Left lung (tissue), 10 donors: ENCODE results near the gene FAM171A1. TPM values are rescaled to one million over a fixed set of nuclear protein-coding genes. Genes with fewer than 3 reads are reported as not detected.

Experiments used
- ATAC-seq: fragments of 200-7000 bp; cut with Tn5 transposase; one replicate; pipeline ENCODE4 v1.9.1; 2020; ENCODE audit warnings: moderate library complexity
- DNase-seq, 4 donors: peaks; one replicate each; pipeline ENCODE4 v3.0.0-alpha.2; 2013 to 2020
- H3K27ac ChIP-seq, 2 donors: fragments of 200-600 bp; sonication (generic) in 1 of 2; one replicate each; pipeline versions ENCODE4 v1.5.0 to v1.8.0; 2020 to 2021
- H3K27me3 ChIP-seq, 2 donors: fragments of 200-600 bp; sonication (generic) in 1 of 2; one replicate each; pipeline versions ENCODE4 v1.5.0 to v1.8.0; 2020 to 2021
- H3K36me3 ChIP-seq, 2 donors: fragments of 200-600 bp; sonication (generic) in 1 of 2; one replicate each; pipeline versions ENCODE4 v1.5.0 to v1.8.0; 2020 to 2021
- H3K4me1 ChIP-seq, 2 donors: fragments of 200-600 bp; one replicate each; pipeline ENCODE4 v1.8.0; 2021
- H3K4me3 ChIP-seq, 2 donors: fragments of 200-600 bp; sonication (generic) in 1 of 2; one replicate each; pipeline versions ENCODE4 v1.5.0 to v1.8.0; 2020 to 2021; ENCODE audit warnings: mild to moderate bottlenecking in 1 of 2
- H3K9me3 ChIP-seq, 2 donors: fragments of 200-600 bp; sonication (generic) in 1 of 2; one replicate each; pipeline versions ENCODE4 v1.5.0 to v1.8.0; 2020 to 2021
- CTCF ChIP-seq, 2 donors: fragments of 200-600 bp; sonication (generic) in 1 of 2; IDR thresholded peaks; one replicate each; pipeline versions ENCODE4 v1.5.0 to v1.8.0; 2021; ENCODE audit warnings: antibody characterized with exemption in 2 of 2
- intact Hi-C, 2 donors: fragments of 100-400 bp; cut with DNase I; formaldehyde crosslinking; loops; one replicate each; pipeline versions ENCODE4 v1.11.2 to v1.14.2; 2022
- polyA plus RNA-seq, 6 donors: library from polyadenylated mRNA; unstranded; fragments of 120-200 nt; gene quantifications; one replicate each; pipeline ENCODE4 v1.2.1, GENCODE V29; 2013; ENCODE audit not compliant: insufficient read length in 6 of 6
- total RNA-seq, 2 donors: library from RNA; stranded (reverse); fragmentation: NEBNext Ultra II Directional; extraction: Animal tissue kit (Norgen Biotek cat#: 25700); gene quantifications; one replicate each; pipeline ENCODE4 v1.2.1, GENCODE V29; 2021
- donor health status: DM: no; HTN: yes; CAD: no.
- donor health status: DM: no; HTN: no; CAD: no.

Gene FAM171A1
- total and polyA plus RNA-seq, 8 donors, result 13.2 to 77.7 (median 65.1) TPM

GRCh38 chr10:15314482-15315045 lies 56.5 kb downstream of the FAM171A1 start:
- H3K4me1 ChIP-seq, result peaks cover 5 to 14% of the 10 kb centered on the region in 2 donors
- intact Hi-C loops, result no loop called here

GRCh38 chr10:15313843-15314242 lies 57.2 kb downstream of the FAM171A1 start:
- intact Hi-C loops, result no loop called here
- no peak for TF ChIP-seq CTCF (IDR thresholded peaks at IDR 0.05)
- DNase-seq, result peak in 2 of 4 donors; percentile 46 to 64
- Histone ChIP-seq H3K4me3 (no peak overlapping the region), H3K27ac (no peak overlapping the region), H3K27me3 (no peaks in the 10 kb centered on the region), H3K9me3 (no peaks in the 10 kb centered on the region), H3K4me1 (peaks cover 5 to 14% of the 10 kb centered on the region in 2 donors), H3K36me3 (no peaks in the 10 kb centered on the region)
- ATAC-seq, result peak; percentile 53

More at GRCh38 chr10:15314482-15315045, 56.5 kb downstream of the FAM171A1 start:
- no peaks in the 10 kb centered on the region for H3K27me3 ChIP-seq
- no peaks in the 10 kb centered on the region for H3K36me3 ChIP-seq
- no peak overlapping the region for H3K27ac ChIP-seq
- H3K4me3 ChIP-seq, result no peak overlapping the region
- no peak for DNase-seq
- no peak for ATAC-seq
- H3K9me3 ChIP-seq, result no peaks in the 10 kb centered on the region
- no peak for TF ChIP-seq CTCF (IDR thresholded peaks at IDR 0.05)

- no peaks in the 10 kb centered on the region for H3K27me3 ChIP-seq
- peaks cover 5 to 14% of the 10 kb centered on the region in 2 donors for H3K4me1 ChIP-seq
- intact Hi-C loops, result no loop called here
- DNase-seq (no peak), ATAC-seq (peak; percentile 26)
- H3K27ac ChIP-seq, result no peak overlapping the region
- H3K9me3 ChIP-seq, result no peaks in the 10 kb centered on the region
- no peak overlapping the region for H3K4me3 ChIP-seq
- H3K36me3 ChIP-seq, result no peaks in the 10 kb centered on the region
- no peak for TF ChIP-seq CTCF (IDR thresholded peaks at IDR 0.05)
Measured at GRCh38 chr10:15313047-15313446, 58.0 kb downstream of the FAM171A1 start.

GRCh38 chr10:15311569-15312280 lies 59.4 kb downstream of the FAM171A1 start:
- no peak for TF ChIP-seq CTCF (IDR thresholded peaks at IDR 0.05)
- H3K27me3 ChIP-seq, result no peaks in the 10 kb centered on the region
- H3K4me1 ChIP-seq, result peaks cover 5 to 14% of the 10 kb centered on the region in 2 donors
- DNase-seq (no peak), ATAC-seq (no peak)
- no peak overlapping the region for H3K27ac ChIP-seq
- no peaks in the 10 kb centered on the region for H3K9me3 ChIP-seq
- H3K4me3 ChIP-seq, result no peak overlapping the region
- no peaks in the 10 kb centered on the region for H3K36me3 ChIP-seq
- intact Hi-C loops, result no loop called here

- no peaks in the 10 kb centered on the region for H3K36me3 ChIP-seq
- peaks cover 5 to 14% of the 10 kb centered on the region in 2 donors for H3K4me1 ChIP-seq
- no peaks in the 10 kb centered on the region for H3K27me3 ChIP-seq
- H3K4me3 ChIP-seq, result no peak overlapping the region
- ATAC-seq (no peak), DNase-seq (no peak)
- intact Hi-C loops, result no loop called here
- no peak overlapping the region for H3K27ac ChIP-seq
- no peak for TF ChIP-seq CTCF (IDR thresholded peaks at IDR 0.05)
- no peaks in the 10 kb centered on the region for H3K9me3 ChIP-seq
Measured at GRCh38 chr10:15310776-15311568, 60.1 kb downstream of the FAM171A1 start.
